Activated T-cell treated with anti-CD3 and anti-CD28 coated beads for 24 hours (primary cell): ENCODE results near the gene NDUFA3.

Experiments
- DNase-seq: peaks from one replicate; pipeline ENCODE4 v3.0.0-alpha.2; 2020; ENCODE audit warnings: low read depth

Gene NDUFA3

DNA sequence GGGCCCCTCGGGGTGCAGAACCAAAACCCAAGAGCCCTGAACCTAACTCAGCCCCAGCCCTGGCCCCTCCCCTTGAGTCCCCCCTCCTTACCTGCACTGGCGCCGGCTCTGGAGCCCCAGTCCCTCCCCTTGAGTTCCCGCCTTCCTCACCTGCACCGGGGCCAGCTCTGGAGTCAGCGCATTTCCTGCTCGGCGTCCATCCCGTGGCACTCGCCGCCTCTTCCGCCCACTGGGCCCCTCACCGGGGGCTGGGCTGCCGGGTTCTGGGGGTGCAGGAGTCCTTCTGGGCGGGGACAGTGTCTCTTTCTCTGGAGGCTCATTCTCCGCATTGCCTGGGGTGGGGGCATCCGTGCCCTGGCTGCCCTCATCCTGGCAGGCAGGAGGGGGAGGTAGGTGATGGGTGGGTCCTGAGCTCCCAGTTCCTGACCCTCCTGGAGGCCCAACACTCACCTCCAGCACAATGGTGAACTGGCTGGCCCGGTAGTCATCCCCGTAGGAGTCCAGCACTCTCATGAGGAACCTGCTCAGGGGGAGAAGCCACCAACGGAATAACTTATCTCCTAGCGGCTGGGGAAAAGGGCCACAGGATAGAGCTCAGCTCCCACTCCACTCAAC lies 5.3 kb downstream of the NDUFA3 start:
- no peak for DNase-seq

DNA sequence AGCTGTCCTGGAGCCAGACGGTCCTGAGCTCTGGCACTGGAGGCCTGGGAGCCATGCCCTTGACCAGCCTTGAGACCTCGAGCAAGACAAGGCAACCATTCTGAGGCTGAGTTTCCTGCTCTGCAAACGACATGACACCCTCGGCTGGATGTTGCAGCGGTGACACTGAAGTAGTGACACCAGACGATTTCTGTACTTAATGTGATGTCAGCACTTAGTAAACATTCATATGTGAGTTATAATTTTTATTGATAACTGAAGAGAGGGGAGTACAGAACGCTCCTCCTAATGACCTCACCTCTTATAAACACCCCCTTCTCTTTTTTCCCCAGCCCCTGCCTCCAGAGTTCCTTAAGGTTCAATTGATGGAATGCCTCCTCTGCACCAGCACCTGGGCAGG lies 5.8 kb downstream of the NDUFA3 start:
- no peak for DNase-seq

DNA sequence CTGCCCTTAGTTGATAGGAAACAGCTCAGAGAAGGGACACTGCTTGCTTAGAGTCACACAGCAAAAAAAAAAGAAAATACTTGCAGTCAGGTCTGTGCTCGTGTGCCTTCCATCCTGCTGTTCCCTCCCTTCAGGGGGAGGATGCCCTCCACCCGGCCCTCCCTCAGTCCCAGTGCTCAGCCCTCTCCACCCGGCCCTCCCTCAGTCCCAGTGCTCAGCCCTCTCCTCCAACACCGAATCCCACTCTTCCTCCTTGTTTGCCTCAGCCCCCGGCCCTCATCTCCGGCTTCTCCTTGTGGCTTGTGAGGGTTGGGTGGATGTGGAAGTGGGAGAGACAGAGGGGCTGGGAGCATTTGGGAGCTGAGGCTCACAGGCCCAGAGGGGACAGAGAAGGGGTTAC lies 7.0 kb downstream of the NDUFA3 start:
- no peak for DNase-seq

DNA sequence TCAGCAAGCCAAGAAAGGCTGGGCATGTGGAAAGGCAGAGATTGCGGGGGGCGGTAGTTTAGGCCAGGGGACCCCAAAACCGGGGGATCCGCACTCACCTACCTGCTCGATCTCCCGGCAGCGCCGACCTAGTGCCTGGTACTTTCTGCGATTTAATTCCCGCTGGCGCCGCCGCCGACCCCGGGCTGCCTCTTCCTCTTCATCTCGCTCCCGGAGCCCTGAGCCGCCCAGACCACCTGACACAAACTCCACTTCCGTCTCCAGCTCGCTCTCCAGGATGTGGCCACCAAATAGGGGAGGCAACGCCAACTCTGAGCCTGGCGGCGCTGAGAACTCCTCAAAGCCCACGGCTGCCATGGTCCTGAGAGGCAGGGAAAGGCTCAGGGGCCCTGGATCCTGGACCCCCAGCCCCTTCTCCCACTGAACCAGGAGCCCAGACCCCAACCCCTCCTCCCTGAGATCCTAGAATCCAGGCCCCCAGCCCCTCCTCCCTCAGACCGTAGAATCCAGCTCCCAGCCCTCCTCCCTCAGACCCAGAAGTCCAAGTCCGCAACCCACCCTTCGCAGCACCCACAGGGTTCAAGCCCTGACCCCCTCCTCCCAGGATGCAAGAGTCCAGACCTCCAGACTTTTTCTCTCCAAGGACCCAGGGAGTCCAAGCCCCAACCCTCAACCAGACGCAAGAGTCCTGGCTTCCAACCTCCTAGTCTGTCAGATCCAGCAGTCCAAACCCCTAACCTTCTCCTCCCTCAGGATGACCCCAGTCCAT lies 11.9 kb downstream of the NDUFA3 start:
- no peak for DNase-seq

DNA sequence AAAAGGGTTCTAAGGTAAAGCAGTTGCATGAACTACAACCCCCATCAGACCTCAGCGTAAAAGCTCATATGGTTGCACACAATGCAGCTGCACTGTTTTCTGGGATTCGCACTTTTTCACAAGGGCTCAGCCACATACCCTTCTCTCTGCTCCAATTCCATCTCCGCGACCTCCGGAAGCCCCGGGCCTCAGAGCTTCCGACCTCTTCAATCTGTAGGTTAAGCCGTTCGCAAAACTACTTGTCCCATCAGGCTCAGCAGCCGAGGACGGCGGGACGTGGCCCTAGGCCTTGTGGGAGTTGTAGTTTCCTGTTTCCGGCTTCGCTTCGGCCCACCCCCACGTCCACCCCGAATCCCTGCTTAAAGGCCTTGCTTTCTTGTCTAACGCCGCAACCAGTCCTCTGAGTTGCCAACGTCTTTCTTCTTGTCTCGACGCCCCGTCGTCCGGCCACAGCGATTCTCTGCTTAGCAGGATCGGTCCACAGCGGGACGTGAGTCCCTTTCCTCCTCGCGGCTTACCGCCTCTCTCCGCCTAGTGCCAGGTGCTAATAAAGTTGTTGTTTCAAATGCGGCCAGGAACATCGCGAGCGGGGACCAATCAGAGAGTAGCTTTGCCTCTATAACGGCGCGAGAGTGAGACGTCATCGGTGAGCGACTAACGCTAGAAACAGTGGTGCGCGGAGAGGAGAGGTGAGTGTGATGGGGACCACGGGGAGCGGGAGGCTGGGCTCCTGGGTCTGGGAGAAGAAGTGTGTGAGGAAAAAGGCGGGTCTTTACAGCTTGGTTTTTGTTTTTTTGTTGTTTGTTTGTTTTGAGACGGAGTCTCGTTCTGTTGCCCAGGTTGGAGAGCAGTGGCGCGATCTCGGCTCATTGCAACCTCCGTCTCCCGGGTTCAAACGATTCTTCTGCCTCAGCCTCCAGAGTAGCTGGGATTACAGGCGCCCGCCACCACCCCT lies 12.7 kb downstream of the NDUFA3 start, which contains the start of the genes PRPF31 and TFPT:
TSS of gene PRPF31 (plus strand) at position 646 of the 955 bp plus-strand sequence. CDS start 2,525 bp downstream, outside the sequence.
TSS of gene TFPT (minus strand) at position 549 of the 955 bp plus-strand sequence. CDS start at position 161, 388 bp downstream.
- DNase-seq = peak; percentile 94

DNA sequence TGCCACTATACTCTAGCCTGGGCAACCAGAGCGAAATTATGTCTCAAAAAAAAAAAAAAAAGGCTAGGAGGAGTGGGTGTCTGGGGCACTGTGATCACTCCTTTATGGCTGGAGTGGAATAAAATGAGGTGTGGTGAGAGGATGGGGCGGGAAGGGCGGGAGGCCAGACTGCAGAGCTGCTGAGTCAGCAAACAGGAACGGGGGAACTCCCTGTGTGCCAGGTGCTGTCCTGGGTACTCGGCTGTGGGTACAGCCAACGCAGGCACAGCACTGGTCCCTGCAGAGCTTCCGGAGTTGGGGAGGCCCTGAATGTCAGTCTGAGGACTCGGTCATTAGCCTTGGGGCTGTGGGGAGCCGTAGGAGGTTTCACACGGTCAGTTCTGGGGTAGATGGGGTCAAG lies 18.6 kb downstream of the NDUFA3 start:
- DNase-seq = no peak

DNA sequence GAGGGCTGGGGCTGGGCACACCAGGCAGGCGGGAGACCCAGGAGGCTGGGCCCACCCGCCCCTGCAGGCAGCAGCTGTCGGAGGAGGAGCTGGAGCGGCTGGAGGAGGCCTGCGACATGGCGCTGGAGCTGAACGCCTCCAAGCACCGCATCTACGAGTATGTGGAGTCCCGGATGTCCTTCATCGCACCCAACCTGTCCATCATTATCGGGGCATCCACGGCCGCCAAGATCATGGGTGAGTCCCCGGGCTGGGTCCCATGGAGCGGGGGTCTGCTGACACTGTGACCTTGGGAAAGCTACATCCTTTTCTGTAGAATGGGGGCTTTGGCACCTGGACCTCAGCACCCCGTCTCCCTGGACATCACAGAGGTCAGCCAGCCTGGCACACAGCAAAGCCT lies 21.0 kb downstream of the NDUFA3 start:
- no peak for DNase-seq

DNA sequence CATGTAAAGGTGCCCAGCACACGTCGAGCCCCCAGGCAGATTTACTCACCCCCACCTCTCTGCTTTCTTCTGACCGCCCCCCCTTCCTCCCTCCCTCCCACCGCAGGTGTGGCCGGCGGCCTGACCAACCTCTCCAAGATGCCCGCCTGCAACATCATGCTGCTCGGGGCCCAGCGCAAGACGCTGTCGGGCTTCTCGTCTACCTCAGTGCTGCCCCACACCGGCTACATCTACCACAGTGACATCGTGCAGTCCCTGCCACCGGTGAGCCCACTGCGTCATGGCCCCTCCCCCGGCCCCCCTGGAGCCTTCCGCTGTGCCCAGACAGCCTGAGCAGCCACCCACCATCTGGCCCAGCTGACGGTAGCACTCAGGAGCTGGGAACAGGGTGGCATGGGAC lies 21.7 kb downstream of the NDUFA3 start:
- no peak for DNase-seq

DNA sequence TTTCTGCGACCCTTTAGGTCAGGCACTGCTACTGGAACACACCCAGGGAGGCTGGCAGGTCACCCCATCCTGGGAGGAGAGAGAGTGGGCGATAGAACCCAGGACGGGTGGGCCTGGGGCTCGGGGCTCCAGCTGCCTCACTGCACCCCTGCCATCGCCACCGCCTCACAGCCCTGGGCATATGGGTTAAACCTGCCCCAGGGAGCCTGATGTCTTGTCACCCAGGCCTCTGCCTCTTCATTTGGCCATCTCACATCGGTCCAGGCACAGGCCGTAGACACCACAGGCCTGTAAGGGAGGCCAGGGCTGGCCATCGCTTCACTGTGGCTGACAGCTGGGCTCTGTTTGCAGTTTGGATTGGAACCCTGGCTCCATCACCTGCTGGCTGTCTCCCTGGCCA lies 23.1 kb downstream of the NDUFA3 start:
- DNase-seq = no peak

DNA sequence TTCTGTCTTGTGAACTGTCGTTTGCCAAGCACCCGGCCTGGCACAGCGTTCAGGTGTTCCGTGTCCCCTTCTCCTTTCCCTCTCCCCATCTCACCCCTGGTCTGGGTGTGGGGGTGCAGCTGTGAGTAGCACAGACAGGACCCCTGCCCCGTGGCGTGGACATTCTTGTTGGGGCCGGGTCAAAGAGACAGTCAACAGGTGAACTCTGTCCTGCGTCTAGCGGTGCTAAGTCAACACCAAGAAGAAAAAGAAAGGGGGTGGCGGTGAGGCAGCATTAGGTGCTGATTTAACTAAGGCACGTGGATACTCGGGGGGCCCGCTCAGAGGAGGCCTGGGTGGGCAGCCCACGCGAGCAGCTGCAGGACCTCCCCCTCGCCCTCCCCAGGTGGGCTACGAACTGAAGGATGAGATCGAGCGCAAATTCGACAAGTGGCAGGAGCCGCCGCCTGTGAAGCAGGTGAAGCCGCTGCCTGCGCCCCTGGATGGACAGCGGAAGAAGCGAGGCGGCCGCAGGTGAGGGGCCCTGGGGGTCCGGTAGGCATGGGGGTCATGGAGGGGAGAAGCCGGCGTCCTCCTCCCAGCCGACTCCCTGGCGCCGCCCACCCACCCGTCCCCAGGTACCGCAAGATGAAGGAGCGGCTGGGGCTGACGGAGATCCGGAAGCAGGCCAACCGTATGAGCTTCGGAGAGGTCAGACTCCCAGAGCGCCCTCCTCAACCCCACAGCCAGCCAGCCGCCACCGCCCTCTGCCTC lies 25.2 kb downstream of the NDUFA3 start:
- no peak for DNase-seq

DNA sequence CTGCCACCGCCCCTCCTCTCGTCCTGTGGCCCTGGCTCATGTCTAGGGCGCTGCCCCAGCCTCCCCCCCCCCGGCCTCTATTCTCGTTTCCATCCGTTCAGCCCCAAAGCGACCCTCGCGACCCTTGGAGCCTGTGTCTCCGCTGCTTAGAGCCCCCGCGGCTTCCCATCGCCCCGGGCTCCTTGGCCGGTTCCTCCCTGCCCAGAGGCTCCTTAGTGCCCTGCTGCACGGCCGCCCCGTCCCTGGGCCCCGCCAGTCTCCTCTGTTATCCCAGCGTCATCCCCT lies 25.7 kb downstream of the NDUFA3 start:
- DNase-seq = no peak

DNA sequence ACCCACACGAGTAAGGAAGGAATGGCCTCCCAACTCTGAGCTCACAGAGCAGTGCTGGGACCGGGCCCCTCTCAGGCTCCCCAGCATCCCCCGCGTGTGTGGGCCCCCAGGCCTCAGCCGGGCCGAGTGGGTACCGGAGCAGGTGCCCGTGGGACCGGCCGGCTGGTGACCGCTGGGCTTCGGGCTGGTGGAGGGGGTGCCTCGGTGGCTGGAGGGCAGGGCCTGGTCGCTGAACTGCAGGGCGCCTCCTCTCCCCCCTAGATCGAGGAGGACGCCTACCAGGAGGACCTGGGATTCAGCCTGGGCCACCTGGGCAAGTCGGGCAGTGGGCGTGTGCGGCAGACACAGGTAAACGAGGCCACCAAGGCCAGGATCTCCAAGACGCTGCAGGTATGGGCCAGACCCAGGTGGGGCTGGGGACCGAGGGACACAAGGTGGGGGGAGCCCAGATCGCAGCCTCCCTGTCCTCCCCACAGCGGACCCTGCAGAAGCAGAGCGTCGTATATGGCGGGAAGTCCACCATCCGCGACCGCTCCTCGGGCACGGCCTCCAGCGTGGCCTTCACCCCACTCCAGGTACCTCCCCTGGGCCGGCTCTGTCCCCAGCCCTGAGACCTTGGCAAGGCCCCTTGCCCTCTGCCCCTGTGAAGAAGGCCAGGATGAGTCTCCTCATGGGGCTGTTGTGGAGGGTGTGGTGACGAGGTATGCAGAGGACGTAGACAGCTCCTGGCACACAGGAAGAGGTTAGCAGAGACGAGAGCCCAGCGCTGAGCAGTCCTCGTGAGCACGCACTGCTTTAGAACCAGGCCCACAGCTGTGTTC lies 26.4 kb downstream of the NDUFA3 start:
- DNase-seq = no peak

DNA sequence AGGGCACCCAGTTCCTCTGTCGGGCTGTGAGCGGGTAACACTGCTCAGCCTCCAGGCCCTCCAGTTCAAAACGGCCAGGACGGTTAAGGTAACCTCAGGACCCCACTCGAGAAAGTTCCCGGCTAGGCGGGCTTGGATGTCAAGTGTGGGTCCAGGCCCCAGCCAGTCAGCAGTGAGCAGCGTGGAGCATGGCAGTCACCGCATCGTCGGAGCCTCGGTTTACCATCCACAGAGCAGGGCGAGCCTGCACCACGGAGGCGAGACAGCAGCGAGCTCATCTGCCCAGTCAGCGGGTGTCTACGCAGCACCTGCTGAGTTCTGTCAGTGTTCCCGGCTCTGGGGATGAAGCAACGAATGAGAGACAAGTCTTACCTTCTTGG lies 27.0 kb downstream of the NDUFA3 start:
- no peak for DNase-seq

DNA sequence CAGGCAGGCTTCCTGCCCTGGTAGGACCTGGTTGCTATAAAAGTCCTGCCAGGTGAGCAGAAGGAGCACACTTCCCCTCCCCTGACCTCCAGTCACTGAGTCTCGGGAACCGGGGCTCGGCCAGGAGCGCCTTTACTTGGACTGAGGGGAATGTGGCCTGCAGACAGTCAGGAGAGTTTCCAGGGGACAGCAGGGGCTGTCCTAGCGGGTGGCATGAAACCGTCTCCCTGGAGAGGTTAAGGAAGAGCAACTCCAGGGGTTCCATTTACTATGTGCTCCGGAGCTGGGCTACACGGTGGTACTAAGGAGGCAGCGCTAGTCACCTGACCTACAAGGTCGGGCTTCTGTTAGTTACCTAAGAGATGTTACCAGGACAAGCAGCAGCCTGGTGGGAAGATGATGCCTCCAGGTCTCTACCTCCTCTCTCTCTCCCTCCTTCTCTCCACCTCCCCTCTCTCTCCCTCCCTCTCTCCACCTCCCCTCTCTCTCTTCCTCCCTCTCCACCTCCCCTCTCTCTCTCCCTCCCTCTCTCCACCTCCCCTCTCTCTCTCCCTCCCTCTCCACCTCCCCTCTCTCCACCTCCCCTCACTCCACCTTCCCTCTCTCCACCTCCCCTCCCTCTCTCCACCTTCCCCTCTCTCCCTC lies 30.8 kb downstream of the NDUFA3 start:
- no peak for DNase-seq

DNA sequence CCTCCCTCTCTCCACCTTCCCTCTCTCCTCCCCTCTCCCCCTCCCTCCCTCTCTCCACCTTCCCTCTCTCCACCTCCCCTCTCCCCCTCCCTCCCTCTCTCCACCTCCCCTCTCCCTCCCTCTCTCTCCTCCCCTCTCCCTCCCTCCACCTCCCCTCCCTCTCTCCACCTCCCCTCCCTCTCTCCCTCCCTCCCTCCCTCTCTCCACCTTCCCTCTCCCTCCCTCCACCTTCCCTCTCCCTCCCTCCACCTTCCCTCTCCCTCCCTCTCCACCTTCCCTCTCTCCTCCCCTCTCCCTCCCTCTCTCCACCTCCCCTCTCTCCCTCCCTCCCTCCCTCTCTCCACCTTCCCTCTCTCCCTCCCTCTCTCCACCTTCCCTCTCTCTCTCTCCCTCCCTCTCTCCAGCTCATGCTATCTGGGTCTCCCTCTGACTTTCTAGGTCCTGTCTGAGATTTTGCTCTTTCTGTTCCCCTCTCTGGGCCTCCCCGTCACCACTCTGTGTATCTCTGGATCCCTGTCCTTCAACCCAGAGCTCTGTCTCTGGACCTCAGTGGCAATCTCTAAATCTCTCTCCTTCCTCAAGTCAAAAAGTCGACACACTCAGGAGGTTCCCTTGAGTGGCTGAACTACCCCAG lies 31.4 kb downstream of the NDUFA3 start:
- DNase-seq = no peak

DNA sequence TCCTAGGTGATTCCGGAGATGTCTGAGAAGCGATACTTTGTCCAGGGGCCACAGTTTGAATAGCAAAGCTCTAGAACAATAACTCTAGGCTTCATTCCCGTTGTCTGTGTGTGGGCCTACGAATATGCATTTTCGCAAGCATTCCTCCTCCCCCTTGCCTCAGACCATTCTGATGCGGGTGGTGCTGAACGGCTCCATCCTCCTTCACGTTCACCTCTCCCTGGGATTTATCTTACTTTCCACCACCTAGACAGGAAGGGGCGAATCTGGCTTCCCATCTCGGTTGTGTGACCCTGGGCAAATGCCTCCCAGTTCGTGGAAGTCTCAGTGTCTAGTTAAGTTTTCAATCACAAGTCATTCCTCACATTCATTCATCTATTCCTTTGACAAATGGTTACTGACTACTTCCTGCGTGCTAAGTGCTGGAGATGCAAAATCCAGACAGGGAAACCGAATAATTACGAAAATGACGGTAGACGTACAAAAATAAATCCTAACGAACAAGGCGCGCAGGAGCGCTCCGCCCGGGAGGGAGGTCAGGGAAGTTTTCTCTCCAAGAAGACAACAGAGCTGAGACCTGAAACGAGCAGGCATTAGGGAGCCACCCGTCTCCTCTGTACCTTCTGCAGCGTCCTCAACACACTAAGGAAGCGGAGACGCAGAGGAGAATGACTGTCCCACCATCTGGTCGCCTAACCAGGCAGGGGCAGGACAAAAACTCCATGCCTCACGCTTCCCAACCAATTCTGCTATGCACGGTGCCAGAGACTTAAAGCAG lies 33.6 kb downstream of the NDUFA3 start:
- no peak for DNase-seq

DNA sequence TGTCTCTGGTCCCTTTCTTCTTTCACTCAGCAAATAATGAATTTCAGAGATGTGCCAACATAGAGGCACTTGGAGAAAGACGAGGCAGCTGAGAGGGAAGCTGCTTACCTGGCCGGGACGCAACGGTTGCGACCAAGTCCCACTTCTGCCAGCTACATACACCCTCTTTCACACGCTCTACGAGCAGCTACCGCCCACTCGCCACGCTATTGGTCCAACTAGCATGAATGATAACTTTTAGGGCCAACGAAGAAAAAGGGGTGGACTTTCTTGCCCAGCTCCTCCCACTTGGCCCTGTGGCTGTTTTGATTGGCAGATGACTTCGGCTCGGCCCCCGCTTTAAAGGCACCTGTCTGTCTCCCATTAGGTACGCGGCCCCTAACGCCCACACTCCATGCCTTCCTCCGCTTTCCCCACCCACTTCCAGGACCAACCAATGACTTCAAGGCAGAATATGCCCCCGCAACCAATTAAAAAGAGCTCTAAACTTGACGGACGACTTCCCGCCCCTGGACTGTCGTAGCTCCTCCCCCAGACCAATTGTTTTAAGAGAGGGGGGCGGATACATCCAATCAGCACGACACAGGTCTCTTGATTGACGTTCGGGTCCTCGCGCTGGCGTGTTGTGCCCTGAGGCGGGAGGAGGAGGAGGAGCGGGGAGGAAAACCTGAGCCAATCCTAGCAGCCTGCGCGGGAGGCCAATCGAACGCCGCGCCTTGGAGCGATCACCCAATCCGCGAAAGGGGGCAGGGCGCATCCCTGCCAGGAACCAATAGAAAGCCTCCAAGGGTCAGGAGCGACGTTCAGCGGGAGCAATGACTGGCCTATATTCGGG lies 34.4 kb downstream of the NDUFA3 start:
- peak; percentile 98 for DNase-seq

DNA sequence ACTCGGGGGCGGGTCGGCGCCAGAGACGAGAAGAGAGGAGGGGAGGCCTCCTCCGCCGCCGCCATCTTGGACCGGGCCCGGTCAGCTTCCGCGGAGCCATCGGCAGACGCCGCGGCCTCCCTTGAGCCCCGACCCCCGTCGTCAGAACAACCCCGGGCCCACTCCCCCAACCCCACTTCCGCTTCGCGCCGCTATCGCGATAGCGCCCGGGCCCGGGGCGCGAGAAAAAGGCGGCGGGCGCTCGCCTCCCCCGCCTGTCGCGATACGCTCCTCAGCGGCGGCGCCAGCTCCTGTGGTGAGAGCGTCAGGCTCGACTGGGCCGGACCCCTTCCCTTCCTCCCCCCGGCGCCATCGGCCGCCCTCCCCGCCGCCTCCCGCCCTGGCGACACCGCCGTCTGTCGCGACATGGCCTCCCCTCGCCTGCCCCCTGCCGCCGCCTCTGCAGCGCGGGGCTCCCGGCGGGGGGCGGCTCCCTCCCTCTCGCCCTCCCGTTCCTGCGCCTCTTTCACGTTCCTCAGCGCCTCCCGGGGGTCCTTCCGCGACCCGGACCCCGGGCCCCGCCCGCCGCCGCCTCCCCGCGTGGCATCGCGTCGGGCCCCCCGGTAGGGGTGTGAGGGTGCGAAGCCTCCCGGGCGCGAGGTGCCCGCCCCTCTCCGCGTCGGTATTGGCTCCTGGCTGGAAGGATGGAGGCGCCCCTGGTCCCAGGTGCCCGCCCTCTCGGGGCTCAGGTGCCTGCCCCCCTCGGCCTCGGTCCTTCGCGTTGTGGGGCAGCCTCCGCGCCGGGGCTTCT lies 35.2 kb downstream of the NDUFA3 start, which contains the start of gene CNOT3:
TSS of gene CNOT3 (plus strand) at position 64 of the 790 bp plus-strand sequence. CDS start 5,217 bp downstream, outside the sequence.
- no peak for DNase-seq
